Keratinocyte (primary cell): ENCODE data around the gene ANXA11.

Experiments used
- CTCF ChIP-seq, 3 experiments: IDR thresholded peaks in 1 of 3; conservative IDR thresholded peaks in 1 of 3; optimal IDR thresholded peaks in 1 of 3; 2 replicates in 2 of 3; 3 replicates in 1 of 3; pipeline versions ENCODE3 to v1.5.1; 2011; ENCODE audit warnings: low read length in 3 of 3, mild to moderate bottlenecking in 3 of 3, moderate library complexity in 2 of 3, control low read depth in 1 of 3, inconsistent platforms in 1 of 3; ENCODE audit not compliant: insufficient read depth in 2 of 3; ENCODE audit errors: extremely low read depth in 1 of 3
- EZH2 ChIP-seq: IDR thresholded peaks from one replicate; pipeline ENCODE4 v1.6.1; 2012; ENCODE audit warnings: inconsistent platforms, mild to moderate bottlenecking, low read length, moderate library complexity

- TF ChIP-seq CTCF (optimal IDR thresholded peaks at IDR 0.05 in 1 of 3, IDR thresholded peaks at IDR 0.05 in 1 of 3, conservative IDR thresholded peaks at IDR 0.05 in 1 of 3; ENCODE audit: extremely low read depth in 1 of 3, insufficient read depth in 2 of 3, low read length in 3 of 3) (no peak), EZH2 (no peak)
Observed at GRCh38 chr10:80191589-80192270, 13.6 kb downstream of the ANXA11 start.
